Measurements from ENCODE around the gene CMTM5. TPM values are rescaled to one million over a fixed set of nuclear protein-coding genes. Genes with fewer than 3 reads are reported as not detected.
"Not testable (repeated sequence)": the region's sequence is repeated elsewhere in the genome, so short reads cannot be mapped to it uniquely, and the experiment has no call there.

The CMTM5 gene
- total and polyA plus RNA-seq, 3 experiments from 2014 or later = not detected

GRCh38 chr14:23384364-23385080 lies 7.7 kb downstream of the CMTM5 start:
- Mint-ChIP-seq H3K9me3 (no peaks in the 10 kb centered on the region), H3K36me3 (no peaks in the 10 kb centered on the region), H3K27me3 (peaks cover 11 to 35% of the 10 kb centered on the region in 2 donors), H3K4me3 (no peak overlapping the region), H3K4me1 (no peaks in the 10 kb centered on the region), H3K27ac (no peak overlapping the region)
- Histone ChIP-seq H3K4me1 (ENCODE audit: insufficient read depth, low read length) (no peaks in the 10 kb centered on the region), H3K9me3 (ENCODE audit: low read length) (no peaks in the 10 kb centered on the region), H3K27me3 (ENCODE audit: insufficient read depth, low read length, poor library complexity, severe bottlenecking) (no peaks in the 10 kb centered on the region), H3K4me3 (ENCODE audit: low read length) (no peak overlapping the region), H3K27ac (ENCODE audit: low read depth, low read length) (no peak overlapping the region), H3K36me3 (ENCODE audit: insufficient read depth, low read length) (no peaks in the 10 kb centered on the region)
- CTCF ChIA-PET = no interaction called here
- POLR2A ChIA-PET = no interaction called here
- DNase-seq = no peak

GRCh38 chr14:23385244-23385641 lies 8.4 kb downstream of the CMTM5 start:
- H3K4me3 Mint-ChIP-seq = no peak overlapping the region
- H3K27me3 ChIP-seq (ENCODE audit: insufficient read depth, low read length, poor library complexity, severe bottlenecking) = no peaks in the 10 kb centered on the region
- no peaks in the 10 kb centered on the region for H3K9me3 Mint-ChIP-seq
- no peak overlapping the region for H3K27ac Mint-ChIP-seq
- H3K36me3 ChIP-seq (ENCODE audit: insufficient read depth, low read length) = no peaks in the 10 kb centered on the region
- ChIA-PET POLR2A (no interaction called here), CTCF (no interaction called here)
- no peak overlapping the region for H3K27ac ChIP-seq (ENCODE audit: low read depth, low read length)
- H3K36me3 Mint-ChIP-seq = no peaks in the 10 kb centered on the region
- no peak overlapping the region for H3K4me3 ChIP-seq (ENCODE audit: low read length)
- no peaks in the 10 kb centered on the region for H3K4me1 Mint-ChIP-seq
- H3K4me1 ChIP-seq (ENCODE audit: insufficient read depth, low read length) = no peaks in the 10 kb centered on the region
- peaks cover 7 to 34% of the 10 kb centered on the region in 2 donors for H3K27me3 Mint-ChIP-seq
- H3K9me3 ChIP-seq (ENCODE audit: low read length) = no peaks in the 10 kb centered on the region
- DNase-seq = no peak

- H3K9me3 ChIP-seq (ENCODE audit: low read length) = no peaks in the 10 kb centered on the region
- no peak overlapping the region for H3K27ac Mint-ChIP-seq
- H3K4me3 Mint-ChIP-seq = no peak overlapping the region
- H3K4me1 ChIP-seq (ENCODE audit: insufficient read depth, low read length) = no peaks in the 10 kb centered on the region
- H3K4me3 ChIP-seq (ENCODE audit: low read length) = no peak overlapping the region
- H3K36me3 ChIP-seq (ENCODE audit: insufficient read depth, low read length) = no peaks in the 10 kb centered on the region
- ChIA-PET POLR2A (no interaction called here), CTCF (no interaction called here)
- H3K4me1 Mint-ChIP-seq = no peaks in the 10 kb centered on the region
- peaks cover 6 to 37% of the 10 kb centered on the region in 2 donors for H3K27me3 Mint-ChIP-seq
- DNase-seq = no peak
- H3K27ac ChIP-seq (ENCODE audit: low read depth, low read length) = no peak overlapping the region
- H3K36me3 Mint-ChIP-seq = no peaks in the 10 kb centered on the region
- H3K9me3 Mint-ChIP-seq = no peaks in the 10 kb centered on the region
- no peaks in the 10 kb centered on the region for H3K27me3 ChIP-seq (ENCODE audit: insufficient read depth, low read length, poor library complexity, severe bottlenecking)
Measured at GRCh38 chr14:23385642-23386265, 8.9 kb downstream of the CMTM5 start.

- POLR2A ChIA-PET; H3K4me3 ChIP-seq (ENCODE audit: low read length); H3K4me1 ChIP-seq (ENCODE audit: insufficient read depth, low read length); DNase-seq; H3K27ac Mint-ChIP-seq; H3K27me3 ChIP-seq (ENCODE audit: insufficient read depth, low read length, poor library complexity, severe bottlenecking); H3K36me3 Mint-ChIP-seq; H3K9me3 ChIP-seq (ENCODE audit: low read length); CTCF ChIA-PET; H3K27ac ChIP-seq (ENCODE audit: low read depth, low read length); H3K9me3 Mint-ChIP-seq; H3K36me3 ChIP-seq (ENCODE audit: insufficient read depth, low read length); H3K4me3 Mint-ChIP-seq; H3K4me1 Mint-ChIP-seq: not testable (repeated sequence)
- H3K27me3 Mint-ChIP-seq = peaks cover 8 to 37% of the 10 kb centered on the region in 2 donors
Measured at GRCh38 chr14:23386266-23386657, 9.4 kb downstream of the CMTM5 start.

GRCh38 chr14:23386999-23387398 lies 10.2 kb downstream of the CMTM5 start:
- Mint-ChIP-seq H3K27me3 (peaks cover 6 to 32% of the 10 kb centered on the region in 2 donors), H3K27ac (no peak overlapping the region), H3K4me1 (no peaks in the 10 kb centered on the region), H3K4me3 (no peak overlapping the region), H3K9me3 (no peaks in the 10 kb centered on the region), H3K36me3 (no peaks in the 10 kb centered on the region)
- Histone ChIP-seq H3K9me3 (ENCODE audit: low read length) (no peaks in the 10 kb centered on the region), H3K4me3 (ENCODE audit: low read length) (no peak overlapping the region), H3K36me3 (ENCODE audit: insufficient read depth, low read length) (no peaks in the 10 kb centered on the region), H3K4me1 (ENCODE audit: insufficient read depth, low read length) (no peaks in the 10 kb centered on the region), H3K27ac (ENCODE audit: low read depth, low read length) (no peak overlapping the region), H3K27me3 (ENCODE audit: insufficient read depth, low read length, poor library complexity, severe bottlenecking) (no peaks in the 10 kb centered on the region)
- ChIA-PET CTCF (no interaction called here), POLR2A (no interaction called here)
- DNase-seq = no peak

GRCh38 chr14:23387916-23388882 lies 11.4 kb downstream of the CMTM5 start:
- Mint-ChIP-seq H3K4me3 (no peak overlapping the region), H3K36me3 (no peaks in the 10 kb centered on the region), H3K27me3 (peaks cover 7 to 31% of the 10 kb centered on the region in 2 donors), H3K27ac (no peak overlapping the region), H3K9me3 (no peaks in the 10 kb centered on the region), H3K4me1 (no peaks in the 10 kb centered on the region)
- Histone ChIP-seq H3K27me3 (ENCODE audit: insufficient read depth, low read length, poor library complexity, severe bottlenecking) (no peaks in the 10 kb centered on the region), H3K9me3 (ENCODE audit: low read length) (no peaks in the 10 kb centered on the region), H3K36me3 (ENCODE audit: insufficient read depth, low read length) (no peaks in the 10 kb centered on the region), H3K4me1 (ENCODE audit: insufficient read depth, low read length) (no peaks in the 10 kb centered on the region), H3K27ac (ENCODE audit: low read depth, low read length) (no peak overlapping the region), H3K4me3 (ENCODE audit: low read length) (no peak overlapping the region)
- ChIA-PET POLR2A (no interaction called here), CTCF (interaction anchor here (1.1 to 1.8 kb wide), 2 partner anchors 8 to 28 kb away, joined by 3 to 11 read pairs; no protein-coding TSS in a partner anchor)
- no peak for DNase-seq

GRCh38 chr14:23388996-23389395 lies 12.2 kb downstream of the CMTM5 start:
- ChIA-PET POLR2A (no interaction called here), CTCF (interaction anchor here (1.1 to 1.8 kb wide), 2 partner anchors 9 to 29 kb away, joined by 3 to 11 read pairs; no protein-coding TSS in a partner anchor)

GRCh38 chr14:23389396-23389795 lies 12.6 kb downstream of the CMTM5 start:
- no peak overlapping the region for H3K27ac Mint-ChIP-seq
- H3K27me3 ChIP-seq (ENCODE audit: insufficient read depth, low read length, poor library complexity, severe bottlenecking) = no peaks in the 10 kb centered on the region
- CTCF ChIA-PET = interaction anchor here (1.1 to 1.8 kb wide), 2 partner anchors 9 to 29 kb away, joined by 3 to 11 read pairs; no protein-coding TSS in a partner anchor
- POLR2A ChIA-PET = no interaction called here
- H3K27me3 Mint-ChIP-seq = peaks cover 9 to 35% of the 10 kb centered on the region in 2 donors
- no peak for DNase-seq
- H3K4me3 Mint-ChIP-seq = no peak overlapping the region
- no peaks in the 10 kb centered on the region for H3K36me3 Mint-ChIP-seq
- no peak overlapping the region for H3K27ac ChIP-seq (ENCODE audit: low read depth, low read length)
- no peaks in the 10 kb centered on the region for H3K36me3 ChIP-seq (ENCODE audit: insufficient read depth, low read length)
- H3K9me3 Mint-ChIP-seq = no peaks in the 10 kb centered on the region
- no peaks in the 10 kb centered on the region for H3K9me3 ChIP-seq (ENCODE audit: low read length)
- no peak overlapping the region for H3K4me3 ChIP-seq (ENCODE audit: low read length)
- no peaks in the 10 kb centered on the region for H3K4me1 Mint-ChIP-seq
- no peaks in the 10 kb centered on the region for H3K4me1 ChIP-seq (ENCODE audit: insufficient read depth, low read length)

More at GRCh38 chr14:23388996-23389395, 12.2 kb downstream of the CMTM5 start:
- Histone ChIP-seq H3K4me3 (ENCODE audit: low read length) (no peak overlapping the region), H3K27ac (ENCODE audit: low read depth, low read length) (no peak overlapping the region), H3K27me3 (ENCODE audit: insufficient read depth, low read length, poor library complexity, severe bottlenecking) (no peaks in the 10 kb centered on the region), H3K9me3 (ENCODE audit: low read length) (no peaks in the 10 kb centered on the region), H3K4me1 (ENCODE audit: insufficient read depth, low read length) (no peaks in the 10 kb centered on the region), H3K36me3 (ENCODE audit: insufficient read depth, low read length) (no peaks in the 10 kb centered on the region)
- Mint-ChIP-seq H3K9me3 (no peaks in the 10 kb centered on the region), H3K4me3 (no peak overlapping the region), H3K4me1 (no peaks in the 10 kb centered on the region), H3K27ac (no peak overlapping the region), H3K36me3 (no peaks in the 10 kb centered on the region), H3K27me3 (peaks cover 9 to 35% of the 10 kb centered on the region in 2 donors)
- no peak for DNase-seq

All from CD8-positive, alpha-beta memory T cell (primary cell).